Central memory CD8-positive, alpha-beta T cell (primary cell): ENCODE measurements around the gene ANKFN1.

Experiments used
- ATAC-seq: fragments of 150-1000 bp; cut with Tn5 transposase; replicated peaks from 2 replicates; pipeline ENCODE4 v1.10.0; 2022; ENCODE audit warnings: mild to moderate bottlenecking, moderate FRiP score, moderate number of reproducible peaks; ENCODE audit not compliant: poor library complexity, severe bottlenecking; ENCODE audit errors: extremely low read depth
- DNase-seq, 2 donors: peaks; one replicate each; pipeline ENCODE4 v3.0.0; 2021; ENCODE audit warnings: low spot score in 2 of 2
- H3K27ac Mint-ChIP-seq: one replicate; pipeline ENCODE4 v1.8.0; 2022; ENCODE audit warnings: low read depth, mild to moderate bottlenecking, moderate library complexity, mixed read lengths
- H3K27me3 Mint-ChIP-seq: one replicate; pipeline ENCODE4 v1.8.0; 2022; ENCODE audit warnings: mixed read lengths
- H3K36me3 Mint-ChIP-seq: one replicate; pipeline ENCODE4 v1.8.0; 2022; ENCODE audit warnings: mild to moderate bottlenecking, moderate library complexity, mixed read lengths; ENCODE audit not compliant: insufficient read depth
- H3K4me1 Mint-ChIP-seq: one replicate; pipeline ENCODE4 v1.8.0; 2022; ENCODE audit warnings: mixed read lengths
- H3K4me3 Mint-ChIP-seq: one replicate; pipeline ENCODE4 v1.8.0; 2022; ENCODE audit warnings: mild to moderate bottlenecking, moderate library complexity, mixed read lengths
- H3K9me3 Mint-ChIP-seq: one replicate; pipeline ENCODE4 v1.8.0; 2022; ENCODE audit warnings: mixed read lengths

Gene ANKFN1

DNA sequence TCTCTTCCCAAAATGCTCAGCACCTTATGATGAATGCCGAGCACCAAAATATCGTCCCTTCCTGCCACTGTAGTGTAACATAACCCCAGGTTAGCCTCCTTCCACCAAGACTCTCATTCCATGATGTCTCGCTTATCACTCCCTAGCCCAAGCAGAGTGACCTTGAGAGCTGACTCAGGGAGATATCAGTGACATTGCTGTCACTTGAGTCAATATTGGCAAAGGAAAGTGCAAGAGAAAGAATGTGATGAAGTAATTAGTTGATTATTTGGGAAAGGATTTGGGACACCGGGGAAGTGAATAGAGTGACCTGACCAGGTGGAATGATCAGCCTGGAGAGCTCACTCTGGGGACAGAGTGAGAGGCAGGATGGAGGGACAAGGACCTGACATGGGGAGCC is 2.6 kb upstream of the ANKFN1 start:
- Mint-ChIP-seq H3K36me3 (peaks cover 1% of the 10 kb centered on the region), H3K4me3 (no peak overlapping the region), H3K4me1 (no peaks in the 10 kb centered on the region), H3K27me3 (no peaks in the 10 kb centered on the region), H3K27ac (no peak overlapping the region), H3K9me3 (no peaks in the 10 kb centered on the region)
- no peak for ATAC-seq
- no peak for DNase-seq

DNA sequence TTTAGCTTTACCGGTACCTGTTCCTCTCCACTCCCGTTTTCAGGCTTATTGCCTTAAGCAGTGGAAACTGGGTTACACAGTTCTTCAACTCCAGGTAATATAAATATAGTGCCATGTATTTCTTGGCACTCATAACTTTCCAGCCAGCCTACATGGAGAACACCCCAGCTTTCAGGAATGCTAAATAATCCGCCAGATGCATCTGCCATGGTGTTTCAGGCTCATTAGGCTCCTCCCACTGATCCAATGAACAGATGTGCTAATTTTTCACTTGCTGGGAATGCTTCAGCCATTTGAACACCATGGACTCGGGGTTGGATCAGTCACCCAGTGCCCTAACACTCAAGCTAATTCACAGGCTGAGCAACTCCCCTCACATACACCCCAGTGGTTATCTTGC is 4.6 kb downstream of the ANKFN1 start:
- Mint-ChIP-seq H3K9me3 (no peaks in the 10 kb centered on the region), H3K4me1 (no peaks in the 10 kb centered on the region), H3K36me3 (no peaks in the 10 kb centered on the region), H3K27me3 (peaks cover 21% of the 10 kb centered on the region), H3K27ac (no peak overlapping the region), H3K4me3 (no peak overlapping the region)
- ATAC-seq (no peak), DNase-seq (no peak)

DNA sequence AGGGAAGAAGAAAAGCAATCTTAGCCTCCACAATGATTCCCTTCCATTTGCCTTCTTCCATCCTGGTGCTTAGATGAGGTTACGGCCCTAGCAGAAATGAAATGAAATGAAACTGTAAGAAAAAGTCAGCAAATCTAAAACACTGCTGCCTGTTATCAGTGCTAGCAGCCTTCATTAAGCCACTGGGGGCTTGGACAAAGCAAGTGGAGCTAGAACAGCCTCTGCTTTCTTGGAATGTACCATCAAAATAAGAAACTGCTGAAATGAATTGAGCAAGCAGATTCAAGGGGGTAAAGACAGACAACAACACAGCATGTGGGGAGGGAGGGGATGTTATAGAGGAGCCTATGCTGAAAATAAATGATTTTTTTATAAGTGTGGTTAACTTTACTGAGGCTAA is 5.1 kb downstream of the ANKFN1 start:
- Mint-ChIP-seq H3K4me3 (no peak overlapping the region), H3K27ac (no peak overlapping the region), H3K27me3 (peaks cover 21% of the 10 kb centered on the region), H3K36me3 (no peaks in the 10 kb centered on the region), H3K9me3 (no peaks in the 10 kb centered on the region), H3K4me1 (no peaks in the 10 kb centered on the region)
- DNase-seq (no peak), ATAC-seq (no peak)

DNA sequence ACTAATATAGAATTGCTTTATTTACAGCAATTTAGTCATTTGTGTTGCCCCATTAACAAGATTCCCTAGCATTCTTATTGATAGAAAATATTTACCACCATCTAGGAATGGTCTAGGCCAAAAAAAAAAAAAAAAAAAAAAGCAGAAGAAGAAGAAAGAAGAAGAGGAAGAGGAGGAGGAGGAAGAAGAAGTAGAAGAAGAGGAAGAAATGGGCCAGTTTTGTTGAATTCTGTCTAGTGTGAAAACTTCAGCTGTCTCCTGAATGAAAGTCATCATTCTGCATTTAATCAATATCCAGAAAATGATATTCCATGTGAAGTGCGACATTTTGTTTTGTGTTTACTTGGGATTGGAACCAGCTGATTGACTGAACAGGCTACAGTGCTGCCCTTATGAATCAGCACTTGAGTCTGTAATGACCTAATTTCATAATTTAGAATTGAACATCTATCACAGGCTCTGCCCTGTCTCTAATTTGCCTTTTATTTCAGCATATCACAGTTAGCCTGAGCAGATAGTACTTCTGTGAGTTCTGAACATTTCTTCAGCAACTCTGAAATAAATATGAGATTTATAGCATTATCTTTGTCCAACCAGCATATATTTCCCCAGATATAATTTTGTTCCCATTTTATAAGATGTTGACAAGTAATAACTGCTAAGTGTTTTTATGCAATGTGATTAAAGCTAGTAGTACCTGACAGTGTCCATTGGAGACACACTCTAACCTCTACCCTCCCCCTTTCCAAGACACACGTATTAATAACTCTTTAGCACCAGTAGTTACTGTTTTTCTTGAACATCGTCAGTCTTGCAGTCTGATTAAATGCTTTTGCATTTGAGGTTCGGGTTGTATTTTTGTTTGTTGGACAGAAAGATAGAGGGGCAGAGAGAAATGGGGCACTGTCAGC is 5.9 kb downstream of the ANKFN1 start:
- Mint-ChIP-seq H3K4me1 (no peaks in the 10 kb centered on the region), H3K9me3 (no peaks in the 10 kb centered on the region), H3K27ac (no peak overlapping the region), H3K27me3 (peaks cover 21% of the 10 kb centered on the region), H3K4me3 (no peak overlapping the region), H3K36me3 (no peaks in the 10 kb centered on the region)
- no peak for ATAC-seq
- DNase-seq = no peak

DNA sequence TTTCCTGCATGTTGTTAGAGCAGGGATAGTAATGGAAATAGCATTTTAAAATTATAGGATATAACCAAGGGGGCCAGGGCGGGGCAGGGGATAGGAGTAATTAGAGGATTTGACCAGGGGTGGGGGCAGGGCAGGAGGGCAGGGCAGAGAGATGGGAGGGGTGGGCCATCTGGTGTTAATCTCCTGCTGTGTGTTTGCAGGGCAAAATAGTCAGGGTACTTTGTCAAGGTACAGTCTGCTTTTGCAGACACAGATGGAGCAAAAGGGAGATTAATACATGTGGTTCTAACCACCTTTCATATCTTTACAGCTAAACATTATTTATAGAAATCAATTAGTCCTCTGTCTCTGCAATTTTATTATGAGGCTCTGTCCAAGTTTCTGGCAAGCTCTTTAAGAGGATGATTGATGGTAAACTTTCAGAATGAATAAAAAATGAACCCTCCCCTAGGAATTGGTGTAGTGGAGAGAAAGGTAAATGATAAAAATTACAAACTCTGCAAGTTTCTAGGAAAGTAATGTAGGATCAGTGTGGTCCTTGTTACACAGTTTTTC is 6.6 kb downstream of the ANKFN1 start:
- Mint-ChIP-seq H3K36me3 (no peaks in the 10 kb centered on the region), H3K4me1 (no peaks in the 10 kb centered on the region), H3K4me3 (no peak overlapping the region), H3K27me3 (peaks cover 21% of the 10 kb centered on the region), H3K9me3 (no peaks in the 10 kb centered on the region), H3K27ac (no peak overlapping the region)
- DNase-seq (no peak), ATAC-seq (no peak)

DNA sequence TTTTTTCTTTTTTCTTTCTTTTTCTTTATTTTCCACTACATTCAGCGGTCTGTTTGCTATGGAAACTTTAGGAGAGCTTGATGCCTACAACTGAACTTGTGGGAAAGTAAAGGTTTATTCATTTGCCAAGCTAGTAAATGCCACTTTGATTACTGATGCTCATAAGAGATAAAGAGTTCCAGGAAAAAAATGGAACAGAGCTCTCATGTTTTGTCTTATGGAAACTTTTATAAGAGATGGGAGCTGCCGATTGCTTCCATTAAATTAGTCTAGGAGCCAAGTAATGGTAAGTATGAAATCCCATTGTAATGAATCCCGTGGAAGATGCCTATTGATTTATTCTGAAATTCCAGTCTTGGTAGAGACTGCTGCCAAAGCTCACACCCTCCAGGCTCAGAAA is 7.1 kb downstream of the ANKFN1 start:
- Mint-ChIP-seq H3K27me3 (peaks cover 22% of the 10 kb centered on the region), H3K4me3 (no peak overlapping the region), H3K9me3 (no peaks in the 10 kb centered on the region), H3K4me1 (no peaks in the 10 kb centered on the region), H3K27ac (no peak overlapping the region), H3K36me3 (no peaks in the 10 kb centered on the region)
- ATAC-seq (no peak), DNase-seq (no peak)

DNA sequence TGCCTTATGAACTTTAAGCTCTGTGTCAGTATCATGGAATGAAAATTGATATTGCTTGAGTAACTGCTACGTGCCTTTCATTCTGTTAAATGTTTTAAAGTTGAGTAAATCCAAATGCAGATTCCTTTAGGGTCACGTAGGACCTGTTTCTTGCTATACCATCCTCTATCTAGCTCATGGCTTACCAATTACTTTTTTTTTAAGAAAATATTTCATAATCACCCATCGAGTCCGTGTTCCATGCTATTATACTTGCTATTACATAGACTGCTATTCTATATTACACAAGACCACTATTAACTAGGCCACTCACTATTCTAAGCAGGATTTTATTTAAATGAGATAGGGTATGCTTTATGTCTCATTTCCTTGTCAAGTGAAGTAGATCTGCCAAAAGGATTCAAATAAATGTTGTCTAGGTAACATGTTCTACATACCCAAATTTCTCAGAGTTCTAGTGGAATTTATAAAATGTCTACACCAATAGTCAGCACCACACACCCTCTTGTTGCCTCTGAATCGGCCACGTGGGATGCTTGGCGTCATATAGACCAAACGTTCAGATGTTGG is 11.9 kb downstream of the ANKFN1 start:
- Mint-ChIP-seq H3K36me3 (no peaks in the 10 kb centered on the region), H3K4me3 (no peak overlapping the region), H3K9me3 (peaks cover 6% of the 10 kb centered on the region), H3K27me3 (peaks cover 17% of the 10 kb centered on the region), H3K27ac (no peak overlapping the region), H3K4me1 (no peaks in the 10 kb centered on the region)
- DNase-seq (no peak), ATAC-seq (no peak)

DNA sequence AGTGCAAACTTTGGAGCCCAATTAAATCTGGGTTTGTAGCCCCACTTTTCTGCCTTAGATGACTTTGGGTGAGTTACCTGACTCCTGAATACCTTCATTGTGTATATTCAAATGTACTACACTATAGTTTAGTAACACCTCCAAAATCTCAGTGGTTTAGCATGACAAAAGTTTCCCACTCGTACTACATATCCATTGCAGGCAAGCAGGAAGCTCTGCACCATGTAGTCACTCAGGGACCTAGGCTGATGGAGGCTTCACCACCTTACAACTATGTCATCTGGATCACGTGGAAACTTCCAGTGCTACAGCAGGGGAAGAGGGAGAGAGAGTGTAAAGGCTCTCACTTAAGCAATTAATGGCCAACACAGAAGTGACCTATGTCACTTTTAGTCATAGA is 14.2 kb downstream of the ANKFN1 start:
- no peak overlapping the region for H3K4me3 Mint-ChIP-seq
- ATAC-seq = no peak
- no peak for DNase-seq
- H3K27me3 Mint-ChIP-seq = peaks cover 17% of the 10 kb centered on the region
- H3K27ac Mint-ChIP-seq = no peak overlapping the region
- no peaks in the 10 kb centered on the region for H3K4me1 Mint-ChIP-seq
- H3K9me3 Mint-ChIP-seq = peaks cover 6% of the 10 kb centered on the region
- no peaks in the 10 kb centered on the region for H3K36me3 Mint-ChIP-seq

DNA sequence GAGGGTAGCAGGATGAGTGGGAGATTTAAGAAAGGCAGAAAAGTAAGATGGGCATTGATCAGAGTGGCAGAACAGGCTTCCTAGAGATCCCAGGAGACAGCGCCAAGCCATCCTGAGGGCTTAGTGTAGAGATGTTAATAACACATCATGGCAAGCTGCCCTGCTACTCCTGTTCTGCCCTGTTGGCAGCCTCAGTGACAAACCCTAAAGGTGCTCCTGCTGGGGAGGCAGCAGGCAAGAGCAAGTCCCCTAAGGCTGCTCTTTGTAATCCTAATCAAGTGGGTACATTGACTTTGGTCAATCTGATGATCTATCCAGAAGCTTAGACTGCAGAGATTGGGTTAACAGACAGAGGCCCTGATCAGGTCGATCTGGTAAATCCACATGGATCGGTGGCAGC is 16.3 kb downstream of the ANKFN1 start:
- ATAC-seq = no peak
- Mint-ChIP-seq H3K9me3 (peaks cover 6% of the 10 kb centered on the region), H3K36me3 (no peaks in the 10 kb centered on the region), H3K27me3 (peaks cover 21% of the 10 kb centered on the region), H3K4me1 (no peaks in the 10 kb centered on the region), H3K27ac (no peak overlapping the region), H3K4me3 (no peak overlapping the region)
- DNase-seq = no peak

DNA sequence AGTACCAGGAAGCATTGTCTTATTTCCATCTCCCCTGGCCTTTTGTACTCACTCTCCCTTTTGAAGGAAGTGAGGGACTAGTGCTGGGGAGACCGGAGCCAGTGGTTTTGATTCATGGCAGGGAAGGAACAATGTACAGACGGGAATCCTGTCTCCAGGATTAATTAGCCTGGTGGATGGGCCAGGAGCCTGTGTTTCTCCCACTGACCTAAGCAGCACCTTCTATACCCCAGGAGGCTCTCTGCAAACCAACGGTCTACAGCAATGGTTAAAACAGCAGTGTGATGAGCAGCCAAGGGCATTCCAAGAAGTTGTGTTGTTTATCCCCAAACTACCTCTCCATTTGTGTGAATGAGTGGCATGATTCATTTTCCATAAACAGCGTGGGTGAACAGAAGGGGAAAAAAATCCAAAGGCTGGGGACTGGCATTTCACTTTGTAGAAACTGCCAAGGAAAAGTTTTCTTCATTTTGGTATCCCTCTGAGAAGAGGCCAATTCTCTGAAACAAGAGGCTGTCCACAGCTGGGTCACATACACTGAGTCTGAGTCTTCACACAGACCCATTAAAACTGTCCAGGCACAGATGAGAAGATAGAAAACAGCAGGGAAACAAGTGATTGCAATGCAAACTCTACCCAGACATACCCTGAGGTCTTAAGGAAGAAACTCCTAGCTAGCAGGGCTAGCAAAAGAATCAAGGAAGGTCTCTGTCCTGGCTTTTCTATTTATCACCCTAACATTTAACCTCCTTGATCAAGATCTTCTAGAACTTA is 18.1 kb downstream of the ANKFN1 start:
- Mint-ChIP-seq H3K4me3 (no peak overlapping the region), H3K27ac (no peak overlapping the region), H3K9me3 (no peaks in the 10 kb centered on the region), H3K4me1 (no peaks in the 10 kb centered on the region), H3K36me3 (no peaks in the 10 kb centered on the region), H3K27me3 (peaks cover 16% of the 10 kb centered on the region)
- ATAC-seq = no peak
- DNase-seq = no peak

DNA sequence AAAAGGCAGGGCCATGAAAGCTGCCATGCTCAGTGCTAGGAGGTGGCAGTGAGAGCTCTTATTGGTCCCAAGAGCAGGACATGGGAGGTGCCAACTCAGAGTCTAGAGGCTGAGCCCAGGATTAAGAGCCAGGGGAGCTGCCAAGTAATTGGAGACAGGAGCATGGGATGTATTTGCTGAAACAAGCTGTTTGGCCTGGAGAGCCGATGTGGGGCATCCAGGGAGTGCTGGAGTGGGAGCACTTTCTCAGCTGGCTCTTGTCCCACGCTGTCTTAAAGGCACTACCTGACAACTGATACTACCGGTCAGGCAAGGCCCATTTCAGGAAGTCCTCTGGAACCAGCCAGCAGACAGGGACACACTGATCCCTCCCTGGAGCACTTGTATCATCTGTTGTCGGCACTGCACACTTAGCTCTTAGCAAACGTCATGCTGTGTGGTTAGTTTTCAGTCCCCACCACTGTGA is 19.3 kb downstream of the ANKFN1 start:
- ATAC-seq (no peak), DNase-seq (no peak)
- Mint-ChIP-seq H3K9me3 (no peaks in the 10 kb centered on the region), H3K4me3 (no peak overlapping the region), H3K27me3 (peaks cover 9% of the 10 kb centered on the region), H3K27ac (no peak overlapping the region), H3K4me1 (no peaks in the 10 kb centered on the region), H3K36me3 (no peaks in the 10 kb centered on the region)

DNA sequence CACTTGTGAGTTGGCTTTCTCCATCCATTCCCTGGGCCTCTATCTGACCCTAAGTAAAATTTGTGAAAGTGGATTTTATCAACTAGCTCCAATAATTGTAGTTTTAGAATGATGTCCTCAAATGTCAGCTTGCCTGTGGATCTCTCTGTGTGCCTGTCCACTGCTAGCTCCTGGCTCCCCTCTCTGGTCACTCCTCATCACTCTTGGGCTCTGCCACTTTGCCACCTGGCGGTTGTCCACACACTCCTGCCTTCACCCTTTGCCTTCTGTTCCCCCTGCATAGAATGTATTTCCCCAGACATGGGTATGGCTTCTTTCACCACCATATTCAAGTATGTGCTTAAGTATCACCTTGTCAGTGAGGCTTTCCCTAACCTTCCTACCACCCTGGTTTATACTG is 19.8 kb downstream of the ANKFN1 start:
- ATAC-seq (no peak), DNase-seq (no peak)
- H3K27me3 Mint-ChIP-seq = peaks cover 9% of the 10 kb centered on the region
- no peaks in the 10 kb centered on the region for H3K9me3 Mint-ChIP-seq
- H3K36me3 Mint-ChIP-seq = no peaks in the 10 kb centered on the region
- no peak overlapping the region for H3K4me3 Mint-ChIP-seq
- no peak overlapping the region for H3K27ac Mint-ChIP-seq
- H3K4me1 Mint-ChIP-seq = no peaks in the 10 kb centered on the region
